GM12801 (cell line): Measurements from ENCODE around the gene CPLX1.

Experiments used
- CTCF ChIP-seq: IDR thresholded peaks from one replicate; pipeline ENCODE4 v1.5.1; 2011; ENCODE audit warnings: control low read depth; ENCODE audit not compliant: insufficient read length; ENCODE audit errors: extremely low read depth

Gene CPLX1

GRCh38 chr4:738781-739280 lies 87.1 kb downstream of the CPLX1 start:
- no peak for TF ChIP-seq CTCF

- no peak for TF ChIP-seq CTCF
Observed at GRCh38 chr4:735583-735982, 90.3 kb downstream of the CPLX1 start.
